Smooth muscle cell of the brain vasculature (primary cell): ENCODE results near the gene HNRNPA1.

Experiments
- DNase-seq: peaks from one replicate; pipeline ENCODE4 v3.0.0-alpha.2; 2012; ENCODE audit warnings: low read depth, low spot score

HNRNPA1 gene

GRCh38 chr12:54333420-54334034, 53.0 kb downstream of the HNRNPA1 start:
- DNase-seq = no peak
